Fibroblast of lung (primary cell): ENCODE data around the gene PAQR5. TPM values are rescaled to one million over a fixed set of nuclear protein-coding genes. Genes with fewer than 3 reads are reported as not detected.

Source experiments
- DNase-seq, 2 donors: peaks; one replicate each; pipeline versions ENCODE4 v3.0.0 to v3.0.0-alpha.2; 2010; ENCODE audit warnings: low read depth in 2 of 2
- H2AFZ ChIP-seq: 2 replicates; pipeline ENCODE4 v1.5.1; 2012; ENCODE audit warnings: low read length, control low read depth, inconsistent platforms
- H3K27ac ChIP-seq: 2 replicates; pipeline ENCODE4 v1.5.1; 2011; ENCODE audit warnings: low read length, control low read depth; ENCODE audit not compliant: insufficient read depth
- H3K27me3 ChIP-seq: 2 replicates; pipeline ENCODE4 v1.5.1; 2011; ENCODE audit warnings: mild to moderate bottlenecking, low read length; ENCODE audit not compliant: control insufficient read depth, insufficient read depth
- H3K36me3 ChIP-seq: 2 replicates; pipeline ENCODE4 v1.5.1; 2011; ENCODE audit warnings: low read length; ENCODE audit not compliant: control insufficient read depth, insufficient read depth
- H3K4me1 ChIP-seq: 2 replicates; pipeline ENCODE4 v1.5.1; 2011; ENCODE audit warnings: low read length; ENCODE audit not compliant: control insufficient read depth, insufficient read depth; ENCODE audit errors: extremely low read depth
- H3K4me2 ChIP-seq: 2 replicates; pipeline ENCODE4 v1.5.1; 2011; ENCODE audit warnings: low read length, control low read depth; ENCODE audit not compliant: insufficient read depth; ENCODE audit errors: extremely low read depth
- H3K4me3 ChIP-seq, 4 experiments: fragments of 200-600 bp in 1 of 4; sonication (generic) in 1 of 4; replicated peaks in 1 of 4; 2 replicates each; pipeline ENCODE4 v1.5.1; 2011 to 2016; ENCODE audit warnings: low read length in 4 of 4, low read depth in 3 of 4, mild to moderate bottlenecking in 3 of 4, control low read depth in 2 of 4, inconsistent platforms in 1 of 4, mixed read lengths in 1 of 4; ENCODE audit not compliant: insufficient read depth in 1 of 4; ENCODE audit errors: control extremely low read depth in 1 of 4
- H3K79me2 ChIP-seq: 2 replicates; pipeline ENCODE4 v1.5.1; 2012; ENCODE audit warnings: mild to moderate bottlenecking, low read length, inconsistent platforms; ENCODE audit not compliant: control insufficient read depth, insufficient read depth
- H3K9ac ChIP-seq: 2 replicates; pipeline ENCODE4 v1.5.1; 2011; ENCODE audit warnings: mild to moderate bottlenecking, low read length, control low read depth; ENCODE audit not compliant: insufficient read depth
- H3K9me3 ChIP-seq: 2 replicates; pipeline ENCODE4 v1.5.1; 2012; ENCODE audit warnings: low read depth, low read length; ENCODE audit not compliant: control insufficient read depth, insufficient read depth
- H4K20me1 ChIP-seq: 2 replicates; pipeline ENCODE4 v1.5.1; 2011; ENCODE audit warnings: low read length; ENCODE audit not compliant: control insufficient read depth, insufficient read depth; ENCODE audit errors: extremely low read depth
- EZH2 ChIP-seq: IDR thresholded peaks from 2 replicates; pipeline ENCODE4 v1.5.1; 2012; ENCODE audit warnings: low read length, control low read depth, mild to moderate bottlenecking; ENCODE audit errors: missing control alignments
- polyA plus RNA-seq, 2 donors: library from polyadenylated mRNA; depleted of rRNA in 1 of 2; stranded (reverse) in 1 of 2; unstranded in 1 of 2; fragments of >200 nt; gene quantifications; 2 replicates each; pipeline ENCODE4 v1.2.1, GENCODE V29; 2011 to 2012; ENCODE audit warnings: missing spikeins in 1 of 2
- total RNA-seq: library from RNA; depleted of rRNA; stranded (reverse); fragments of >200 nt; gene quantifications from 2 replicates; pipeline ENCODE4 v1.2.1, GENCODE V29; 2014
- TF ChIP-seq, protein P1 (sequence below), 2 donors: IDR thresholded peaks in 1 of 2; conservative IDR thresholded peaks in 1 of 2; 1 replicate in 1 of 2; 2 replicates in 1 of 2; pipeline ENCODE4 v1.5.1; 2011 to 2012; ENCODE audit warnings: low read length in 2 of 2, control low read depth in 1 of 2, inconsistent platforms in 1 of 2, low read depth in 1 of 2, mild to moderate bottlenecking in 1 of 2

Gene PAQR5
- total and polyA plus RNA-seq, 2 donors (not counting 1 experiment from before 2014, with no cell fraction given): 6.0 to 16.2 TPM

DNA sequence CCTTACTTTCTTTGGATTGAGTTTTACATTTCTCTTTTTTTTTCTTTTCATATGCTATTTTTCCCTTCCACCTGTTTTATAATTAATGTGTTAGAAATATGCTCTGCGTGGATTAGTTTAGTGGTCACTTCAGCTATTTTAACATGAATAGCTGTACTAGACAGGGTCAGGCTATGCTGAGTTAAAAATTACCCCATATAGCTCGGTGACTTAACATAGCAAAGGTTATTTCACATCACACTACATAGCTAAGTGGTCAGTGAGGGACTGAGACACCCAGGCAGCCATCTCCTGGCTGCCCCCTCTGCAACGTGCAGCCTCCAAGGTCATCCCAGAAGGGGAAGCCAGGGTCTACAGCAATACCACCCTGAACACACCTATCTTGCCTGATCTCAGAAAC lies 68.5 kb downstream of the PAQR5 start:
- Histone ChIP-seq H4K20me1 (no peaks in the 10 kb centered on the region), H3K27ac (no peak overlapping the region), H3K9me3 (no peaks in the 10 kb centered on the region), H3K27me3 (no peaks in the 10 kb centered on the region), H3K4me1 (no peaks in the 10 kb centered on the region), H3K4me3 (no peak overlapping the region), H3K9ac (no peak overlapping the region), H2AFZ (no peak overlapping the region), H3K79me2 (no peaks in the 10 kb centered on the region), H3K4me2 (no peak overlapping the region), H3K36me3 (no peaks in the 10 kb centered on the region)
- no peak for TF ChIP-seq EZH2
- TF ChIP-seq, protein P1, sequence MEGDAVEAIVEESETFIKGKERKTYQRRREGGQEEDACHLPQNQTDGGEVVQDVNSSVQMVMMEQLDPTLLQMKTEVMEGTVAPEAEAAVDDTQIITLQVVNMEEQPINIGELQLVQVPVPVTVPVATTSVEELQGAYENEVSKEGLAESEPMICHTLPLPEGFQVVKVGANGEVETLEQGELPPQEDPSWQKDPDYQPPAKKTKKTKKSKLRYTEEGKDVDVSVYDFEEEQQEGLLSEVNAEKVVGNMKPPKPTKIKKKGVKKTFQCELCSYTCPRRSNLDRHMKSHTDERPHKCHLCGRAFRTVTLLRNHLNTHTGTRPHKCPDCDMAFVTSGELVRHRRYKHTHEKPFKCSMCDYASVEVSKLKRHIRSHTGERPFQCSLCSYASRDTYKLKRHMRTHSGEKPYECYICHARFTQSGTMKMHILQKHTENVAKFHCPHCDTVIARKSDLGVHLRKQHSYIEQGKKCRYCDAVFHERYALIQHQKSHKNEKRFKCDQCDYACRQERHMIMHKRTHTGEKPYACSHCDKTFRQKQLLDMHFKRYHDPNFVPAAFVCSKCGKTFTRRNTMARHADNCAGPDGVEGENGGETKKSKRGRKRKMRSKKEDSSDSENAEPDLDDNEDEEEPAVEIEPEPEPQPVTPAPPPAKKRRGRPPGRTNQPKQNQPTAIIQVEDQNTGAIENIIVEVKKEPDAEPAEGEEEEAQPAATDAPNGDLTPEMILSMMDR (conservative IDR thresholded peaks at IDR 0.05 in 1 of 2, IDR thresholded peaks at IDR 0.05 in 1 of 2; ENCODE audit: low read depth in 1 of 2, low read length in 2 of 2): no peak
- DNase-seq: no peak

DNA sequence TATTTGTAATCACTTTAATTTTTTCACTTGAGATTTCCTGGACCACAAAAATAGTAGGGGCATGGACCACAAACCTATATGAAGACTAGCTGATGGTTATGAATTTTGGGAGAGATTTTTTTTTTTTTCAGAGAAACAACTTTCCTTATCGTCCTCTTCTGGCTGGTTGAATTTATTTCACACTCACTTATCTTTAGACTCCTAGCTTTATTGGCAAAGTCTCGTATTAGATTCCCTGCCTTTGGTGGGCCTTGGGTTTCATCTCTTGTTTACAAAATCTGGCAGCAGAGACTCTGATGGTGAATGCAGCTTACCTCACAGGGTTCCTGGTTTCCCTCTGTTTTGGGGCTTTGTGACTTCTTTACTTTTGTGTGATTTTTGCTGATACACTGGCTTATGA lies 70.9 kb downstream of the PAQR5 start:
- H2AFZ ChIP-seq: no peak overlapping the region
- no peaks in the 10 kb centered on the region for H3K9me3 ChIP-seq
- TF ChIP-seq, protein P1 (conservative IDR thresholded peaks at IDR 0.05 in 1 of 2, IDR thresholded peaks at IDR 0.05 in 1 of 2; ENCODE audit: low read depth in 1 of 2, low read length in 2 of 2): no peak
- TF ChIP-seq EZH2: no peak
- no peaks in the 10 kb centered on the region for H3K27me3 ChIP-seq
- H3K9ac ChIP-seq: no peak overlapping the region
- H3K36me3 ChIP-seq: no peaks in the 10 kb centered on the region
- H4K20me1 ChIP-seq: no peaks in the 10 kb centered on the region
- no peak for DNase-seq
- H3K4me1 ChIP-seq: no peaks in the 10 kb centered on the region
- no peak overlapping the region for H3K4me2 ChIP-seq
- no peak overlapping the region for H3K4me3 ChIP-seq
- no peak overlapping the region for H3K27ac ChIP-seq
- no peaks in the 10 kb centered on the region for H3K79me2 ChIP-seq

DNA sequence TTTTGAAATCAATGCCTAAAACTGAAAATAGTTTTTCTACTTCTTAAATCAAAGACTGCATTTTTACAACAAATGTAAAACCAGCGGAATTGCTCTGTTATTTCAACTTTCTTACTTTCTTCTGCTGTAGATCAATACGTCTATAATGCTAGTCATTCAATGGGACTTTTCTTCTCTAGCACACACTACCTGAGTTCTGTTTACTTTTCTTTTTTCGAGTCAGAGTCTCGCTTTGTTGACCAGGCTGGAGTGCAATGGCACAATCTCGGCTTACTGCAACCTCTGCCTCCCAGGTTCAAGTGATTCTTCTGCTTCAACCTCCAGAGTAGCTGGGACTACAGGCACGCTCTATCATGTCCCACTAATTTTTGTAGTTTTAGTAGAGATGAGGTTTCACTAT lies 74.7 kb downstream of the PAQR5 start:
- Histone ChIP-seq H3K9ac (no peak overlapping the region), H3K4me1 (no peaks in the 10 kb centered on the region), H3K4me3 (no peak overlapping the region), H3K36me3 (no peaks in the 10 kb centered on the region), H3K4me2 (no peak overlapping the region), H3K27me3 (no peaks in the 10 kb centered on the region), H3K79me2 (no peaks in the 10 kb centered on the region), H4K20me1 (no peaks in the 10 kb centered on the region), H3K9me3 (no peaks in the 10 kb centered on the region), H2AFZ (no peak overlapping the region), H3K27ac (no peak overlapping the region)
- no peak for DNase-seq
- no peak for TF ChIP-seq EZH2
- TF ChIP-seq, protein P1 (conservative IDR thresholded peaks at IDR 0.05 in 1 of 2, IDR thresholded peaks at IDR 0.05 in 1 of 2; ENCODE audit: low read depth in 1 of 2, low read length in 2 of 2): no peak
